H1 (cell line): ENCODE results near the gene GCHFR. TPM values are rescaled to one million over a fixed set of nuclear protein-coding genes. Genes with fewer than 3 reads are reported as not detected.

Experiments used
- polyA plus RNA-seq, 7 experiments: library from polyadenylated mRNA; depleted of rRNA in 3 of 7; stranded (reverse) in 5 of 7; unstranded in 2 of 7; fragments of >200 nt in 5 of 7; fragments of 200-250 nt in 2 of 7; gene quantifications; 1 replicate in 5 of 7; 2 replicates in 1 of 7; 4 replicates in 1 of 7; pipeline versions ENCODE4 v1.2.1 to v1.2.3, GENCODE V29; 2011 to 2013; ENCODE audit warnings: missing spikeins in 2 of 7, mixed read lengths in 2 of 7
- total RNA-seq: library from RNA; stranded (reverse); fragmentation: NEBNext Ultra II Directional; extraction: Animal tissue kit (Norgen Biotek cat#: 25700); gene quantifications from 2 replicates; pipeline ENCODE4 v1.2.1, GENCODE V29; 2021
- TF ChIP-seq, protein P1 (sequence below): IDR thresholded peaks from 2 replicates; pipeline ENCODE4 v1.6.1; 2012; ENCODE audit warnings: inconsistent platforms

GCHFR gene
- total and polyA plus RNA-seq, 2 of the 8 experiments (the other 6 are each of a cell fraction or from before 2014, with no cell fraction given): 25.9 to 81.5 TPM

DNA sequence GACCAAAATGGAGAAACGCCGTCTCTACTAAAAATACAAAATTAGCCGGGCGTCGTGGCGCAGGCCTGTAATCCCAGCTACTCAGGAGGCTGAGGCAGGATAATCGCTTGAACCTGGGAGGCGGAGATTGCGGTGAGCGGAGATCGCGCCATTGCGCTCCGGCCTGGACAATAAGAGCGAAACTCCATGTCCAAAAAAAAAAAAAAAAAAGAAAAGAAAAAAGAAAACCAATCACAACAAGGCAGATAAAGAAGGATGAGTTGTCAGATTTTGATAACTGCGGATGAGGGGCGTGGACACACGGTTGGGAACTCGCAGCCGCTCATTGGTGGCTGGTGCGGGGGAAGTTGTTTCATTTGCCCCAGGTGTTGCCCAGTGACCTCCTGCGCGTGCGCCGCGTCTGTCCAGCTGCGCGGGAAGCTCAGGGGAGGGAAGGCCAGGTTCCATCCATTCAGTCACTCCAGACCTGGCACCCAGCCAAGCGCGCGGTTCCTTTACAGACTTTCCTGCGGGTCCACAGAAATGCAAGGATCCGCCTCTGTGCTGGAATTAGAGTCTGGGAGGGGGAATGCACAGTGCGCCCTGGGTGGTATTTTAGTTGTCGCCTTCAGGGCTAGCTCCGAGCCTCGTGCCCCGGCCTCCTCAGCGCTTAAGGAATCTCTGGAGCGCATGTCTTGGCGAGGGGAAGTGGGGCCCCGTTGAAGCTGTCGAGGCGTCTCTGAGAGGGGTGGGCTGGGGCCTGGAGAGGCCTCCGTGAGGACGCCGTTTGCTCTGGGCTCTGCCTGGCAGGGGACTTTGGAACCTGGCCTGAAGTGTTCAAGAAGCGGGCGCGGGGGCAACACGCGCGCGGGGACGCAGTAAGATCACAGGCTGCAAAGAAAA lies 708 bp upstream of the GCHFR start (continued):
- TF ChIP-seq, protein P1, sequence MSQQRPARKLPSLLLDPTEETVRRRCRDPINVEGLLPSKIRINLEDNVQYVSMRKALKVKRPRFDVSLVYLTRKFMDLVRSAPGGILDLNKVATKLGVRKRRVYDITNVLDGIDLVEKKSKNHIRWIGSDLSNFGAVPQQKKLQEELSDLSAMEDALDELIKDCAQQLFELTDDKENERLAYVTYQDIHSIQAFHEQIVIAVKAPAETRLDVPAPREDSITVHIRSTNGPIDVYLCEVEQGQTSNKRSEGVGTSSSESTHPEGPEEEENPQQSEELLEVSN: peak; percentile 91
- TF ChIP-seq, all 59 proteins: peak for 4
